Astrocyte (in vitro differentiated cells and primary cell): ENCODE measurements around the gene WNT9B. TPM values are rescaled to one million over a fixed set of nuclear protein-coding genes. Genes with fewer than 3 reads are reported as not detected.

Experiments
- DNase-seq: peaks from one replicate; pipeline ENCODE4 v3.0.0-alpha.2; 2010; ENCODE audit warnings: low read depth
- FAIRE-seq: peaks from 2 replicates; lab custom pipeline; 2011; peaks lifted over from hg19 to GRCh38; lab: Jason Lieb, UNC
- H2AFZ ChIP-seq: 2 replicates; pipeline ENCODE4 v1.6.0; 2012; ENCODE audit warnings: low read depth, low read length, inconsistent platforms
- H3K27ac ChIP-seq: 2 replicates; pipeline ENCODE4 v1.5.1; 2011; ENCODE audit warnings: low read depth, low read length, inconsistent platforms
- H3K27me3 ChIP-seq: 2 replicates; pipeline ENCODE4 v1.6.0; 2011; ENCODE audit warnings: low read length, inconsistent platforms; ENCODE audit not compliant: insufficient read depth
- H3K36me3 ChIP-seq: 2 replicates; pipeline ENCODE4 v1.5.1; 2011; ENCODE audit warnings: low read length, inconsistent platforms; ENCODE audit not compliant: insufficient read depth
- H3K4me1 ChIP-seq: 2 replicates; pipeline ENCODE4 v1.5.1; 2011; ENCODE audit warnings: low read length, inconsistent platforms; ENCODE audit not compliant: insufficient read depth
- H3K4me2 ChIP-seq: 2 replicates; pipeline ENCODE4 v1.6.0; 2012; ENCODE audit warnings: low read length, inconsistent platforms
- H3K4me3 ChIP-seq: 2 replicates; pipeline ENCODE4 v1.5.1; 2011; ENCODE audit warnings: low read depth, mild to moderate bottlenecking, low read length, inconsistent platforms; ENCODE audit not compliant: insufficient read depth
- H3K79me2 ChIP-seq: 2 replicates; pipeline ENCODE4 v1.6.0; 2012; ENCODE audit warnings: mild to moderate bottlenecking, low read length, inconsistent platforms; ENCODE audit not compliant: insufficient read depth
- H3K9ac ChIP-seq: 2 replicates; pipeline ENCODE4 v1.6.0; 2012; ENCODE audit warnings: mild to moderate bottlenecking, low read length, inconsistent platforms
- H3K9me3 ChIP-seq: 2 replicates; pipeline ENCODE4 v1.5.1; 2012; ENCODE audit warnings: low read depth, mild to moderate bottlenecking, low read length, inconsistent platforms; ENCODE audit not compliant: insufficient read depth
- H4K20me1 ChIP-seq: 2 replicates; pipeline ENCODE4 v1.6.0; 2012; ENCODE audit warnings: low read length, inconsistent platforms; ENCODE audit not compliant: insufficient read depth
- H3K27ac Mint-ChIP-seq: one replicate; pipeline ENCODE4 v1.8.0; 2021; ENCODE audit warnings: mild to moderate bottlenecking, mixed read lengths; ENCODE audit not compliant: unreplicated experiment
- H3K27me3 Mint-ChIP-seq: one replicate; pipeline ENCODE4 v1.8.0; 2021; ENCODE audit warnings: low read depth, mixed read lengths; ENCODE audit not compliant: unreplicated experiment
- H3K36me3 Mint-ChIP-seq: one replicate; pipeline ENCODE4 v1.8.0; 2021; ENCODE audit warnings: low read depth, mixed read lengths; ENCODE audit not compliant: unreplicated experiment
- H3K4me1 Mint-ChIP-seq: one replicate; pipeline ENCODE4 v1.8.0; 2021; ENCODE audit warnings: low read depth, mixed read lengths; ENCODE audit not compliant: unreplicated experiment
- H3K4me3 Mint-ChIP-seq: one replicate; pipeline ENCODE4 v1.8.0; 2021; ENCODE audit warnings: mild to moderate bottlenecking, moderate library complexity, mixed read lengths; ENCODE audit not compliant: unreplicated experiment
- H3K9me3 Mint-ChIP-seq: one replicate; pipeline ENCODE4 v1.8.0; 2021; ENCODE audit warnings: mild to moderate bottlenecking, mixed read lengths; ENCODE audit not compliant: unreplicated experiment
- CTCF ChIP-seq: IDR thresholded peaks from 2 replicates; pipeline ENCODE4 v1.5.1; 2011; ENCODE audit warnings: low read depth, mild to moderate bottlenecking, inconsistent platforms, low read length, moderate library complexity; ENCODE audit not compliant: insufficient read depth
- EZH2 ChIP-seq: IDR thresholded peaks from 2 replicates; pipeline ENCODE4 v1.6.1; 2012; ENCODE audit warnings: mild to moderate bottlenecking, low read length, inconsistent platforms; ENCODE audit not compliant: insufficient read depth
- total RNA-seq: library from RNA; stranded (reverse); gene quantifications from 2 replicates; pipeline ENCODE4 v1.2.1, GENCODE V29; 2021

WNT9B gene
- total RNA-seq, 1 donor from 2014 or later: 0.48 TPM

- no peak for FAIRE-seq
- Histone ChIP-seq H2AFZ (no peak overlapping the region), H3K9ac (no peak overlapping the region), H3K27ac (no peak overlapping the region), H3K4me3 (no peak overlapping the region), H4K20me1 (no peaks in the 10 kb centered on the region), H3K4me1 (peaks cover 6% of the 10 kb centered on the region), H3K36me3 (no peaks in the 10 kb centered on the region), H3K79me2 (no peaks in the 10 kb centered on the region), H3K9me3 (no peaks in the 10 kb centered on the region), H3K4me2 (no peak overlapping the region), H3K27me3 (peaks cover 36% of the 10 kb centered on the region)
- Mint-ChIP-seq H3K4me1 (peaks cover 9% of the 10 kb centered on the region), H3K27me3 (peaks cover 39% of the 10 kb centered on the region), H3K27ac (no peak overlapping the region), H3K9me3 (peaks cover 1% of the 10 kb centered on the region), H3K36me3 (peaks cover 2% of the 10 kb centered on the region), H3K4me3 (no peak overlapping the region)
- DNase-seq: no peak
- TF ChIP-seq CTCF: no peak
- no peak for TF ChIP-seq EZH2
These were observed 36.9 kb upstream of the WNT9B start for GRCh38 chr17:46814446-46814845.

GRCh38 chr17:46815474-46816353 is 35.7 kb upstream of the WNT9B start:
- peaks cover 50% of the 10 kb centered on the region for H3K27me3 Mint-ChIP-seq
- H3K27me3 ChIP-seq: peaks cover 48% of the 10 kb centered on the region

More at GRCh38 chr17:46815474-46816353, 35.7 kb upstream of the WNT9B start:
- Mint-ChIP-seq H3K9me3 (peaks cover 1% of the 10 kb centered on the region), H3K4me1 (peaks cover 9% of the 10 kb centered on the region), H3K27ac (no peak overlapping the region), H3K36me3 (peaks cover 2% of the 10 kb centered on the region), H3K4me3 (no peak overlapping the region)
- H3K4me3 ChIP-seq: no peak overlapping the region
- no peak overlapping the region for H3K4me2 ChIP-seq
- no peaks in the 10 kb centered on the region for H3K79me2 ChIP-seq
- no peaks in the 10 kb centered on the region for H3K9me3 ChIP-seq
- no peak for TF ChIP-seq CTCF
- TF ChIP-seq EZH2: no peak
- no peak overlapping the region for H3K27ac ChIP-seq
- FAIRE-seq (no peak), DNase-seq (no peak)
- H3K4me1 ChIP-seq: peaks cover 6% of the 10 kb centered on the region
- H3K36me3 ChIP-seq: no peaks in the 10 kb centered on the region
- H2AFZ ChIP-seq: no peak overlapping the region
- H3K9ac ChIP-seq: no peak overlapping the region
- H4K20me1 ChIP-seq: no peaks in the 10 kb centered on the region
